ENCODE results near the gene TP73.

Gene TP73

GRCh38 chr1:3785456-3786157 lies 133.3 kb downstream of the TP73 start:
- no peak for DNase-seq

Data from GOT3 (cell line).